Heart right ventricle (tissue), 16 donors: ENCODE results near the gene GADL1. TPM values are rescaled to one million over a fixed set of nuclear protein-coding genes. Genes with fewer than 3 reads are reported as not detected.
A peak's percentile ranks its signal among the peaks of the same experiment; 100 is the strongest.

Experiments used
- ATAC-seq, 8 donors: fragments of 200-7000 bp; cut with Tn5 transposase; one replicate each; pipeline ENCODE4 v1.9.1; 2020; ENCODE audit warnings: mild to moderate bottlenecking in 8 of 8, moderate library complexity in 8 of 8, moderate number of reproducible peaks in 1 of 8
- DNase-seq, 2 donors: peaks; one replicate each; pipeline ENCODE4 v3.0.0-alpha.2; 2020
- H3K27ac ChIP-seq, 10 donors: fragments of 200-600 bp; sonication (generic) in 2 of 10; one replicate each; pipeline versions ENCODE4 v1.5.0 to v1.8.0; 2020 to 2022; ENCODE audit warnings: mild to moderate bottlenecking in 3 of 10
- H3K27me3 ChIP-seq, 7 donors: fragments of 200-600 bp; one replicate each; pipeline ENCODE4 v1.8.0; 2021 to 2022; ENCODE audit warnings: mild to moderate bottlenecking in 2 of 7
- H3K36me3 ChIP-seq, 9 donors: fragments of 200-600 bp; sonication (generic) in 1 of 9; one replicate each; pipeline versions ENCODE4 v1.5.0 to v1.8.0; 2020 to 2022; ENCODE audit warnings: mild to moderate bottlenecking in 2 of 9
- H3K4me1 ChIP-seq, 9 donors: fragments of 200-600 bp; sonication (generic) in 1 of 9; one replicate each; pipeline versions ENCODE4 v1.5.0 to v1.8.0; 2020 to 2022; ENCODE audit warnings: mild to moderate bottlenecking in 4 of 9
- H3K4me3 ChIP-seq, 10 donors: fragments of 200-600 bp; sonication (generic) in 2 of 10; one replicate each; pipeline versions ENCODE4 v1.5.0 to v1.8.0; 2020 to 2022; ENCODE audit warnings: mild to moderate bottlenecking in 7 of 10, moderate library complexity in 2 of 10
- H3K9me3 ChIP-seq, 11 donors: fragments of 200-600 bp in 10 of 11; sonication (generic) in 2 of 11; one replicate each; pipeline versions ENCODE4 v1.5.0 to v1.8.0; 2013 to 2022; ENCODE audit warnings: mild to moderate bottlenecking in 2 of 11, control low read depth in 1 of 11, moderate library complexity in 1 of 11
- CTCF ChIP-seq, 9 donors: fragments of 200-600 bp; sonication (generic) in 2 of 9; IDR thresholded peaks; one replicate each; pipeline versions ENCODE4 v1.5.0 to v1.8.0; 2021 to 2022; ENCODE audit warnings: antibody characterized with exemption in 9 of 9, mild to moderate bottlenecking in 5 of 9, moderate library complexity in 1 of 9
- WGBS, 2 donors: extraction: QIAGEN DNeasy Blood & Tissue Kit; methylation state at CpG; one replicate each; pipeline ENCODE4 v1.1.7; 2013; ENCODE audit warnings: inconsistent platforms in 1 of 2; 5-methylcytosine and 5-hydroxymethylcytosine counted together
- intact Hi-C, 10 donors: fragments of 100-400 bp; cut with DNase I; formaldehyde crosslinking; loops; one replicate each; pipeline versions ENCODE4 v1.11.1 to v1.14.2; 2022
- polyA plus RNA-seq, 2 donors: library from polyadenylated mRNA; stranded (reverse); fragments of 200-250 nt; gene quantifications; one replicate each; pipeline ENCODE4 v1.2.3, GENCODE V29; 2013
- total RNA-seq, 10 donors: library from RNA; stranded (reverse); fragmentation: NEBNext Ultra II Directional in 3 of 10; extraction: Animal tissue kit (Norgen Biotek cat#: 25700) in 3 of 10; gene quantifications; one replicate each; pipeline versions ENCODE4 v1.2.1 to v1.2.4, GENCODE V29; 2021 to 2023
- donor health status: Arrhythmogenic right ventricular cardiomyopathy.
- donor health status: ischemic (EF 13 %, LVEDD 7.1; RV severe dilation, severe dysfunction).
- donor health status: healthy with polysubstance abuse.
- donor health status: DM: no; HTN: yes; CAD: no.
- donor health status: DM: no; HTN: no; CAD: no.
- donor health status: ischemic (EF 25% LVEDD 6.9; RV normal size, moderate dysfunction).
- donor health status: ischemic (EF 25% LVEDD 5.7; RV mildly dilated, moderate dysfunction).
- donor health status: healthy.
- donor health status: DM: yes; HTN: yes; CAD: no.
- donor health status: Ischemic cardiomyopathy.
- donor health status: ischemic (EF 35%, LVEDD 5.7; RV mildly dilated, moderate dysfunction).
- donor health status: nonischemic (EF 11% LVEDD 7.7; RV severe dilation, severe dysfunction).
- donor health status: DM: yes; HTN: yes; CAD: no.
- donor health status: PGD.
- donor health status: ischemic (EF 29% LVEDD 5.4; RV normal size, mild dysfunction).
- donor health status: nonischemic (EF 23%, LVEDD 6.1; RV moderate dilation, normal function).

The GADL1 gene
- total and polyA plus RNA-seq, 12 donors: 0.12 to 1.6 (median 0.40) TPM; not detected in 4

- WGBS, 2 donors: 59 to 60% methylated on average over 2 of the region's 2 CpGs
- ATAC-seq (no peak), DNase-seq (no peak)
- Histone ChIP-seq H3K4me1 (no peaks in the 10 kb centered on the region), H3K27me3 (peaks cover 0 to 10% (median 0%) of the 10 kb centered on the region in 7 donors), H3K36me3 (no peaks in the 10 kb centered on the region), H3K4me3 (no peak overlapping the region), H3K9me3 (no peaks in the 10 kb centered on the region), H3K27ac (no peak overlapping the region)
- intact Hi-C loops: loop anchor here in 1 of 10 donors (10.0 kb wide), 1 partner anchor 102 kb away; no protein-coding TSS in a partner anchor
- no peak for TF ChIP-seq CTCF (IDR thresholded peaks at IDR 0.05)
Observed at GRCh38 chr3:30886888-30887287, 7.6 kb downstream of the GADL1 start.

- H3K4me3 ChIP-seq: no peak overlapping the region
- no peaks in the 10 kb centered on the region for H3K36me3 ChIP-seq
- no peaks in the 10 kb centered on the region for H3K9me3 ChIP-seq
- DNase-seq: no peak
- no peak overlapping the region for H3K27ac ChIP-seq
- TF ChIP-seq CTCF (IDR thresholded peaks at IDR 0.05): no peak
- H3K4me1 ChIP-seq: no peaks in the 10 kb centered on the region
- no peaks in the 10 kb centered on the region for H3K27me3 ChIP-seq
- WGBS, 2 donors: 70 to 75% methylated on average over 1 of the region's 1 CpG
- intact Hi-C loops: no loop called here
- no peak for ATAC-seq
Observed at GRCh38 chr3:30878862-30879261, 15.6 kb downstream of the GADL1 start.

GRCh38 chr3:30875505-30875904 is 19.0 kb downstream of the GADL1 start:
- TF ChIP-seq CTCF (IDR thresholded peaks at IDR 0.05): peak in 1 of 9 donors; percentile 8
- Histone ChIP-seq H3K4me1 (no peaks in the 10 kb centered on the region), H3K27me3 (no peaks in the 10 kb centered on the region), H3K27ac (no peak overlapping the region), H3K4me3 (no peak overlapping the region), H3K36me3 (no peaks in the 10 kb centered on the region), H3K9me3 (no peaks in the 10 kb centered on the region)
- intact Hi-C loops: no loop called here
- ATAC-seq (no peak), DNase-seq (no peak)
- WGBS, 2 donors: 85 to 87% methylated on average over 5 of the region's 5 CpGs

- H3K27me3 ChIP-seq: no peaks in the 10 kb centered on the region
- H3K27ac ChIP-seq: no peak overlapping the region
- DNase-seq: no peak
- no peak for ATAC-seq
- intact Hi-C loops: no loop called here
- H3K4me1 ChIP-seq: no peaks in the 10 kb centered on the region
- no peak overlapping the region for H3K4me3 ChIP-seq
- H3K9me3 ChIP-seq: no peaks in the 10 kb centered on the region
- no peaks in the 10 kb centered on the region for H3K36me3 ChIP-seq
- TF ChIP-seq CTCF (IDR thresholded peaks at IDR 0.05): no peak
Observed at GRCh38 chr3:30873671-30874070, 20.8 kb downstream of the GADL1 start.

GRCh38 chr3:30872879-30873278 is 21.6 kb downstream of the GADL1 start:
- ATAC-seq (no peak), DNase-seq (no peak)
- intact Hi-C loops: no loop called here
- TF ChIP-seq CTCF (IDR thresholded peaks at IDR 0.05): no peak
- Histone ChIP-seq H3K27ac (no peak overlapping the region), H3K27me3 (no peaks in the 10 kb centered on the region), H3K4me1 (no peaks in the 10 kb centered on the region), H3K9me3 (no peaks in the 10 kb centered on the region), H3K36me3 (no peaks in the 10 kb centered on the region), H3K4me3 (no peak overlapping the region)
